Inflammatory macrophage (primary cell): Measurements from ENCODE around the gene HCK.
"Not testable (repeated sequence)": the region's sequence is repeated elsewhere in the genome, so short reads cannot be mapped to it uniquely, and the experiment has no call there.

Experiments
- DNase-seq, 2 donors: peaks; one replicate each; pipeline ENCODE4 v3.0.0-alpha.2; 2020 to 2022

The HCK gene

GRCh38 chr20:32109392-32110172 is 57.5 kb downstream of the HCK start, which contains the start of gene TM9SF4:
Gene TM9SF4, plus strand, starts transcription at chr20:32109714. Its CDS starts 27 bp downstream, at chr20:32109741.
- peak; percentile 90 to 91 for DNase-seq

GRCh38 chr20:32110173-32110704 is 58.2 kb downstream of the HCK start:
- no peak for DNase-seq

- DNase-seq = no peak
Observed at GRCh38 chr20:32110727-32111126, 58.7 kb downstream of the HCK start.

GRCh38 chr20:32111156-32111686 is 59.2 kb downstream of the HCK start:
- DNase-seq = no peak

DNA sequence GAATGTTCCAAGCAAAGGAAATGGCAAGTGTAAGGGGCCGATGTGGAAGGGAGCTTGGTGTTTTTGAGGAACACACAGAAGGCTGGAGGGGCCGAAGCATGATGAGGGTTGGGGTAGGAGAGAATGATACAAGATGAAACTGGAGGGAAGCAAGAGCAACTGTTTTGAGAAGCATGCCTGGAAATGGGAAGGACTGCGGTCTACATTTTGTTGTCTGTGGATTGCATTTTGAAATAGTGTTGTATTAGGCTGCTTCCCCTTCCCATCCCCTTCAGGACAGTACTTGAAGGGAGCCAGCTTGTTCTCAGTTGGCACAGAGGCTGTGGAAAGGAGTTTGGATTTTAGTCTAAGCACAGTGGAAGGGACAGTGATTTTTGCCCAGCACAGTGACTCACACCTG is 59.7 kb downstream of the HCK start:
- peak; percentile 69 to 79 for DNase-seq

GRCh38 chr20:32112841-32113240 is 60.8 kb downstream of the HCK start:
- DNase-seq = peak; percentile 92 to 97

DNA sequence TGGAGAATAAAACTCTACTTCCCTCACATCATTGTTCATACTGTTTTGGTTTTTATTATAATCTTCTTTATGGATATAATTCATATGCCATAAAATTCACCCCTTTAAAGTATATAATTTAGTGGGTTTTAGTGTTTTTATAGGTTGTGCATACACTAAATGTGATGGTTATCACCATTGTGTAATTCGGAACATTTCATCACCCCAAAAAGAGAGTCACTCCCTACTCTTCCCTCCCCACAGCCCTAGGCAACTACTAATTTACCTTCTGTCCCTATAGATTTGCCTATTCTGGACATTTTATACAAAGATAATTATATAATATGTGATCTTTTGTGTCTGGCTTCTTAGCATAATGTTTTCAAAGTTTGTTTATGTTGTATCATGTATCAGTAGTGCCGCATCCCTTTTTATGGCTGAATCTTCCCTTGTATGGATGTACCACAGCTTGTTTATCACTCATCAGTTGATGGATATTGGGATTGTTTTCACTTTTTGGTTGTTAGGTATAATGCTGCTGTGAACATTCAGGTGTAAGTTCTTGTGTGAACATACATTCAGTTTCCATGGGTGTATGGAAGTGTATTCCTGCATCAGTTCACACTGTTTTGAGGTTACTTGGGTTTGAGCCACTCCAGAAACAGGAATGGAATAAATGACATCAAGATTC is 61.7 kb downstream of the HCK start:
- peak in 1 of 2 donors; percentile 21 for DNase-seq

- DNase-seq = no peak
Observed at GRCh38 chr20:32114305-32114960, 62.4 kb downstream of the HCK start.

GRCh38 chr20:32115211-32115767 is 63.2 kb downstream of the HCK start:
- DNase-seq = no peak

DNA sequence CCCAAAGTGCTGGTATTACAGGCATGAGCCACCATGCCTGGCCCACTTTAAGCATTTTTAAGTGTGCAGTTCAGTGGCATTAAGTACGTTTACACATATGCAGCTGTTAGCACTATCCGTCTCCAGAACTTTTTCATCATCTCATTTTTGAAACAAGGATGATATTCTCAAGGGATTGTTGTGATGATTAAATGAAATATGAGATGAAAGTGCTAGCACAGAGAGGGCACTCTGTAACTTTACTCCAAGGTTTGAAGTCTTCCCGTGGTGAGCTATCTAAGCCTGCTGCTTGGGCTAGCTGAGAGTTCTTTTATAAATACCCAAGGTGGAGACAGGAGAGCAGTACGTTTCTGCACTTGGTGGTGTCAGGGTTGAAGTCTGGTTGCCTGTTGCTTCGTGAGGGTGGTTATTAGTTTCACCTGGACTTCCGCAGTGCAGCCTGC is 64.1 kb downstream of the HCK start:
- DNase-seq = no peak

DNA sequence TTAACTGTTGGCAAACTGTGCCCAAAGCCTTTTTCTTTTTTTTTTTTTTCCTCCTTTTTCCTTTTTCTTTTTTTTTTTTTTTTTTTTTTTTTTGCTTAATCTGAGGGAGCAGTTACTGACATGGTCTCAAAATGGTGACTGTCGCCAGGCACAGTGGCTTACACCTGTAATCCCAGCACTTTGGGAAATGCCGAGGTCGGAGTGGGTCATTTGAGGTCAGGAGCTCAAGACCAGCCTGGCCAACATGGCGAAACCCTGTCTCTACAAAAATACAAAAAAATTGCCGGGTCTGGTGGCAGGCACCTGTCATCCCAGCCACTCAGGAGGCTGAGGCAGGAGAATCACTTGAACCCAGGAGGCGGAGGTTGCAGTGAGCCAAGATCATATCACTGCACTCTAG is 64.8 kb downstream of the HCK start:
- DNase-seq = not testable (repeated sequence)

DNA sequence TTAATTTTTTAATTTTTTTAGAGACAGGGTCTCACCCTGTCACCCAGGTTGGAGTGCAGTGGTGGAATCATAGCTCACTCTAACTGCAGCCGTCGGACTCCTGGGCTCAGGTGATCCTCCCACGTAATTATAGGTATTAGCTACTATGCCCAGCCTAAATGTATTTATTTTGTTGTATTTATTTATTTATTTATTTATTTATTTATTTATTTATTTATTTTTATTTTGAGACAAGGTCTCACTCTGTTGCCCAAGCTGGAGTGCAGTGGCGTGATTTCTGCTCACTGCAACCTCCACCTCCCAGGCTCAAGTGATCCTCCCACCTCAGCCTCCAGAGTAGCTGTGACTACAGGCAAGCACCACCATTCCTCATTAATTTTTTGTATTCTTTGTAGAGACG is 66.4 kb downstream of the HCK start:
- DNase-seq = not testable (repeated sequence)

GRCh38 chr20:32119734-32120133 is 67.7 kb downstream of the HCK start:
- DNase-seq = no peak

DNA sequence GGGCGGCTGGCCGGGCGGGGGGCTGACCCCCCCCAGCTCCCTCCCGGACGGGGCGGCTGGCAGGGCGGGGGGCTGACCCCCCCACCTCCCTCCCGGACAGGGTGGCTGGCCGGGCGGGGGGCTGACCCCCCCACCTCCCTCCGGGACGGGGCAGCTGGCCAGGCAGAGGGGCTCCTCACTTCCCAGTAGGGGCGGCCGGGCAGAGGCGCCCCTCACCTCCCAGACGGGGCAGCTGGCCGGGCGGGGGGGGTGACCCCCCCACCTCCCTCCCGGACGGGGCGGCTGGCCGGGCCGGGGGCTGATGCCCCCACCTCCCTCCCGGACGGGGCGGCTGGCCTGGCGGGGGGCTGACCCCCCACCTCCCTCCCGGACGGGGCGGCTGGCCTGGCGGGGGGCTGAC is 69.9 kb downstream of the HCK start:
- not testable (repeated sequence) for DNase-seq

- DNase-seq = no peak
Observed at GRCh38 chr20:32123088-32123487, 71.0 kb downstream of the HCK start.

GRCh38 chr20:32124916-32125454 is 72.9 kb downstream of the HCK start:
- DNase-seq = no peak

GRCh38 chr20:32125506-32125905 is 73.5 kb downstream of the HCK start:
- DNase-seq = no peak

DNA sequence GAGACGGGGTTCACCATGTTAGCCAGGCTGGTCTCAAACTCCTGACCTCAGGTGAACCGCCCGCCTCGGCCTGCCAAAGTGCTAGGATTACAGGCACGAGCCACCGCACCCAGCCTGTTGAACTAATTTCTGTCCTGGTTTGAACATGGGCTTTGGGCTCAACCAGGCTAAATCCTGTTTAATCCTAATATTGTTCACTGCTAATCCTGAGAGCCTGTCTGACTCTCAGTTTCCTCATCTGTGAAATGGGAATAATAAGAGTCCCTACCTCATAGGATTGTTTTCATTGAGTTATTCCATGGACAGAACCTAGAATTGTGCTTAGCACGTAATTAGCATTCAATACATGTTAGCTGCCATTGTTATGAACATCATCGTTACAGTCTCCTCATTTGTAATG is 74.9 kb downstream of the HCK start:
- no peak for DNase-seq

DNA sequence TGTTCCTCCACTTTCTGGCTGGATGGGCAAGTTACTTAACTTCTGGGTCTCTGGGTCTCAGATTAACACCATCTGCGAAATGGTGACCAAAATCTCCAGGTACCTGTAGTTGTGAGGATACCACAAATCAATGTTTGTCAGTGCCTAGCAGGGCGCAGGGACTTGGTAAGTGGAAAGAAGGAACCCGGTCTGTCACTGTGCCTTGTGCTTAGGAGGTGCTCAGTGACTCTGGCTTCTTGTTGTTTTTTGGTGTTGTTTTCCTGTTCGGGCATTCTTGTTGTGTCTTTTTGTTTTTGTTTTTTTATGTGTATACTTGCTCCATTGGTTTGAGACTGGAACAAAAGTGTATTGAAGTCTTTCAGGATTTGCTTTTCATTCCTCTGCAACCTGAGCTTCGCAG is 75.3 kb downstream of the HCK start:
- no peak for DNase-seq

DNA sequence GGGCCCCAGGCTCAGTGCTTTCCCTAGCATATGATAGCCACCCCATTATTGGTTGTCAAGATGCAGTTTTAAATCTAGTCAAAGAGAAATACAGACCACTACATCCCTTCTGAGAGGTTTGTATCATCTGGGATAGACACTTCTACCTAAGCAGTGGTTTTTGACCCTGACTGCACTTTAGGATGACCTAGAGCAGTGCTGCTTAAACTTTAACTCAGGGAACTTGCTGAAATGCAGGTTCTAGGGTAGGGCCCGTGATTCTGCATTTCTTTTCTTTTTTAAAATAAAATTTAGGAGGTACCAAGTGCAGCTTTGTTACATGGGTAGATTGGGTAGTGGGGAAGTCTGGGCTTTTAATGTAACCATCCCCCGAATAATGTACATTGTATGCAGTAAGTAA is 76.1 kb downstream of the HCK start:
- DNase-seq = no peak

DNA sequence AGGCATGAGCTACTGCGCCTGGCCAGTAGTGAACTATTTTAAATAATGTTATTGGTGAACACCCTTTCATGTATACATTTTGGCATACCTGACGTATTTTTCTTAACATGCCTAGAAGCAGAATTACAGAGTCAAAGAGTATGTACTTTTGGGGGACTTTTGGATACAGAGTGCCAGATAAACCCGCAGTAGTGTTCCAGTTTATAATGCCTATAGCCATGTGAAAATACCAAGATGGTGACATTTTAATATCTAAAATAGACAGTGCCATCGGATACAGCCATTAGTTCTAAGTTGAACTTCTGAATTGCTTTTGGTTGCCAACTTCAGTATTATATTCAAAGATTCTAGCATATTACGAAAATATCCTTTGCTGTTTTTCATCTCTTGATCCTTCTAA is 77.8 kb downstream of the HCK start:
- DNase-seq = no peak

- DNase-seq = no peak
Observed at GRCh38 chr20:32130352-32130751, 78.3 kb downstream of the HCK start.
